Uterus (tissue), 2 donors: Measurements from ENCODE around the gene CCDC88B.

Experiments
- CTCF ChIP-seq, 4 experiments: fragments of 200-600 bp in 2 of 4; fragments of 450-650 bp in 2 of 4; sonication (generic) in 2 of 4; IDR thresholded peaks; one replicate each; pipeline ENCODE4 v1.5.1; 2016 to 2019; ENCODE audit warnings: antibody characterized with exemption in 4 of 4, mild to moderate bottlenecking in 2 of 4, moderate library complexity in 1 of 4
- POLR2A ChIP-seq, 2 donors: fragments of 450-650 bp; IDR thresholded peaks; one replicate each; pipeline ENCODE4 v1.6.1; 2016; ENCODE audit warnings: antibody characterized with exemption in 2 of 2, mild to moderate bottlenecking in 1 of 2, moderate library complexity in 1 of 2

GRCh38 chr11:64292460-64293254, 47.3 kb upstream of the CCDC88B start:
- no peak for TF ChIP-seq CTCF (IDR thresholded peaks at IDR 0.05)
- TF ChIP-seq POLR2A (IDR thresholded peaks at IDR 0.05), result no peak
